ENCODE results near the gene MACIR. TPM values are rescaled to one million over a fixed set of nuclear protein-coding genes. Genes with fewer than 3 reads are reported as not detected.

Gene MACIR
- total and polyA plus RNA-seq, 2 of the 13 experiments (the other 11 are each of a cell fraction or from before 2014, with no cell fraction given), result 2.4 to 4.4 TPM

DNA sequence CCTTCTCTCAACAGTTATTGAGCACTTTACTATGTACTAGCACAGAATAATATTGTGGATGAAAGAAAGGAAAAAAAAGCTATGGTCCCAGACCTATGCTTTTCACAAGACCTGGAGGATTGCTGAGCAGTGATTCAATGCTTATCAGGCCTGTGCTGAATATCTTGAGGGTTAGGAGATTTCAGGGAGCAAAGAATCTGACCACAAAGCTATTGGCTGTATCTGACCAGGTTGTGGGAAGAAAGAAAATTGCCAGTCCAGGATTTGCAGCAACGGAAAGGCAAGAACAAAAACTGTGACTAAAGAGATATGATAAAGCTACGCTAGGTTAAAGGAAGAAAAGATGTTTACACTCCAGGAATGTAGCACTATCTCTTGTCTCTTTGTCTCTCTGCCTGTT, 14.9 kb upstream of the MACIR start (continued):
- no peak for TF ChIP-seq ZMYM4 (CRISPR knock-in tag; IDR thresholded peaks at IDR 0.05)
- no peak for TF ChIP-seq ZNF12 (CRISPR knock-in tag; IDR thresholded peaks at IDR 0.05)
- TF ChIP-seq RAD21 (CRISPR knock-in tag; IDR thresholded peaks at IDR 0.05), result no peak
- TF ChIP-seq HNRNPLL (IDR thresholded peaks at IDR 0.05; ENCODE audit: low read depth, low read length, poor library complexity, severe bottlenecking), result no peak
- TF ChIP-seq TEF (CRISPR knock-in tag; IDR thresholded peaks at IDR 0.05), result no peak
- TF ChIP-seq NCOA5 (CRISPR knock-in tag; IDR thresholded peaks at IDR 0.05), result no peak
- TF ChIP-seq, protein P1, sequence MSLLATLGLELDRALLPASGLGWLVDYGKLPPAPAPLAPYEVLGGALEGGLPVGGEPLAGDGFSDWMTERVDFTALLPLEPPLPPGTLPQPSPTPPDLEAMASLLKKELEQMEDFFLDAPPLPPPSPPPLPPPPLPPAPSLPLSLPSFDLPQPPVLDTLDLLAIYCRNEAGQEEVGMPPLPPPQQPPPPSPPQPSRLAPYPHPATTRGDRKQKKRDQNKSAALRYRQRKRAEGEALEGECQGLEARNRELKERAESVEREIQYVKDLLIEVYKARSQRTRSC (CRISPR knock-in tag; IDR thresholded peaks at IDR 0.05; ENCODE audit: low read depth), result no peak
- no peak for TF ChIP-seq ZNF773 (CRISPR knock-in tag; IDR thresholded peaks at IDR 0.05; ENCODE audit: borderline replicate concordance)
- TF ChIP-seq ZNF616 (CRISPR knock-in tag; IDR thresholded peaks at IDR 0.05; ENCODE audit: low read depth), result no peak

GRCh38 chr5:103244398-103244797, 14.2 kb upstream of the MACIR start:
- no peaks in the 10 kb centered on the region for H3K4me1 ChIP-seq (ENCODE audit: insufficient read depth, low read length)
- no peak overlapping the region for H3K27ac ChIP-seq (ENCODE audit: extremely low read length, insufficient read depth, low read length)
- in situ Hi-C loops (cut with HindIII; ENCODE audit: extremely low pct_ligation_motif_present, low pct_unique_long_range_greater_than_20kb) (no loop called here), intact Hi-C loops (cut with micrococcal nuclease; ENCODE audit: unreplicated experiment) (no loop called here)
- H3K4me3 ChIP-seq (replicated peaks in 1 of 3; ENCODE audit: insufficient read depth in 1 of 3, low read depth in 2 of 3, low read length in 3 of 3), result no peak overlapping the region
- peaks cover 5% of the 10 kb centered on the region; the same call in 1 of the 2 replicates for H3K9me3 ChIP-seq (ENCODE audit: low read length)
- H2AFZ ChIP-seq (ENCODE audit: low read length), result no peak overlapping the region
- no peaks in the 10 kb centered on the region for H4K20me1 ChIP-seq (ENCODE audit: insufficient read depth, low read length)
- H3K27me3 ChIP-seq (ENCODE audit: control insufficient read depth in 1 of 2, insufficient read depth in 2 of 2, low read length in 2 of 2), result no peaks in the 10 kb centered on the region
- ATAC-seq, result no peak
- no peaks in the 10 kb centered on the region for H3K36me3 ChIP-seq (replicated peaks in 1 of 2; ENCODE audit: control insufficient read depth in 1 of 2, insufficient read depth in 2 of 2, low read length in 2 of 2)
- no peaks in the 10 kb centered on the region for H3K79me2 ChIP-seq (ENCODE audit: insufficient read depth, low read length)
- ChIA-PET POLR2A (no interaction called here), CTCF (ENCODE audit: low intra/inter-chr PET ratio, low total read pairs) (no interaction called here)
- BruUV-seq (replicated peaks), result no TSS peak
- DNase-seq (ENCODE audit: low spot score), result no peak
- H3K4me2 ChIP-seq (ENCODE audit: low read depth, low read length), result no peak overlapping the region
- TF ChIP-seq ZNF556 (CRISPR knock-in tag; IDR thresholded peaks at IDR 0.05; ENCODE audit: borderline replicate concordance) (no peak), FOXM1 (CRISPR knock-in tag; IDR thresholded peaks at IDR 0.05) (no peak), SRSF4 (IDR thresholded peaks at IDR 0.05; ENCODE audit: low read depth, low read length, poor library complexity, severe bottlenecking) (no peak), NR2F1 (CRISPR knock-in tag; IDR thresholded peaks at IDR 0.05) (no peak), ZNF430 (CRISPR knock-in tag; IDR thresholded peaks at IDR 0.05) (no peak), ZNF431 (CRISPR knock-in tag; IDR thresholded peaks at IDR 0.05; ENCODE audit: borderline replicate concordance, low read depth) (no peak), CBX2 (IDR thresholded peaks at IDR 0.05; ENCODE audit: low read depth, low read length) (no peak), CBX2 (CRISPR knock-in tag; IDR thresholded peaks at IDR 0.05; ENCODE audit: low read depth) (no peak), CHD2 (IDR thresholded peaks at IDR 0.05; ENCODE audit: low read depth, low read length) (no peak), POGZ (CRISPR knock-in tag; IDR thresholded peaks at IDR 0.05) (no peak)
- TF ChIP-seq, protein P2, sequence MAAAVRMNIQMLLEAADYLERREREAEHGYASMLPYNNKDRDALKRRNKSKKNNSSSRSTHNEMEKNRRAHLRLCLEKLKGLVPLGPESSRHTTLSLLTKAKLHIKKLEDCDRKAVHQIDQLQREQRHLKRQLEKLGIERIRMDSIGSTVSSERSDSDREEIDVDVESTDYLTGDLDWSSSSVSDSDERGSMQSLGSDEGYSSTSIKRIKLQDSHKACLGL (CRISPR knock-in tag; IDR thresholded peaks at IDR 0.05), result no peak
- H3K9ac ChIP-seq (ENCODE audit: insufficient read depth, low read depth, low read length), result no peak overlapping the region
- no peak for FAIRE-seq

All from HepG2 (cell line).